HCT116 (cell line): ENCODE data around the gene RNF41. TPM values are rescaled to one million over a fixed set of nuclear protein-coding genes. Genes with fewer than 3 reads are reported as not detected.

Experiments used
- ATAC-seq: fragments of 200-7000 bp; cut with Tn5 transposase; 2 replicates; pipeline ENCODE4 v1.9.1; 2020; ENCODE audit warnings: mild to moderate bottlenecking, moderate library complexity
- BruUV-seq: library from RNA; stranded (reverse); fragments of 400-500 nt; replicated peaks from 2 replicates; lab custom pipeline; 2021; lab: Mats Ljungman, UMichigan
- CTCF ChIA-PET: fragments of 300-600 bp; sonication (Branson Sonifier 250); formaldehyde crosslinking; loops from one replicate; lab custom pipeline; 2021; ENCODE audit warnings: antibody characterized with exemption; lab: Charles Lee
- POLR2A ChIA-PET: fragments of 300-600, 350-600 bp; sonication (Branson Sonifier 250); formaldehyde crosslinking; loops from one replicate; lab custom pipeline; 2021; ENCODE audit warnings: antibody characterized with exemption; lab: Charles Lee
- RAD21 ChIA-PET, 2 experiments: fragments of 300-600 bp; sonication (Branson Sonifier 250); formaldehyde crosslinking; loops; one replicate each; lab custom pipeline; 2023; ENCODE audit warnings: low total read pairs in 2 of 2; ENCODE audit not compliant: uncharacterized antibody in 2 of 2, unreplicated experiment in 2 of 2, low non-redundant PET in 1 of 2; lab: Charles Lee
- DNase-seq: peaks from one replicate; pipeline ENCODE4 v3.0.0-alpha.2; 2010; ENCODE audit warnings: low read depth, low spot score
- H2AFZ ChIP-seq: fragments of 200-600 bp; shearing (Covaris generic), sonication (generic); 2 replicates; pipeline ENCODE4 v1.6.1; 2017; ENCODE audit warnings: low read depth, mixed run types, mixed read lengths, antibody characterized with exemption, low read length; ENCODE audit not compliant: poor library complexity, severe bottlenecking
- H3K27ac ChIP-seq: 2 replicates; pipeline ENCODE4 v1.5.1; 2012; ENCODE audit warnings: low read depth, low read length
- H3K27me3 ChIP-seq: fragments of 200-600 bp; sonication (generic); 2 replicates; pipeline ENCODE4 v1.6.1; 2016; ENCODE audit warnings: mixed run types, low read length, mixed read lengths; ENCODE audit not compliant: insufficient read depth
- H3K36me3 ChIP-seq, 2 experiments: fragments of 200-500 bp in 1 of 2; fragments of 200-600 bp in 1 of 2; sonication (Bioruptor generic) in 1 of 2; sonication (generic) in 1 of 2; 2 replicates each; pipeline versions ENCODE4 v1.5.1 to v1.6.1; 2014 to 2016; ENCODE audit warnings: low read length in 2 of 2, inconsistent platforms in 1 of 2, mixed read lengths in 1 of 2, mixed run types in 1 of 2; ENCODE audit not compliant: insufficient read depth in 2 of 2, control insufficient read depth in 1 of 2
- H3K4me1 ChIP-seq, 2 experiments: fragments of 200-600 bp in 1 of 2; sonication (generic) in 1 of 2; 2 replicates each; pipeline versions ENCODE4 v1.5.1 to v1.6.1; 2012 to 2017; ENCODE audit warnings: low read length in 2 of 2, inconsistent platforms in 1 of 2, mild to moderate bottlenecking in 1 of 2, mixed read lengths in 1 of 2, mixed run types in 1 of 2, moderate library complexity in 1 of 2; ENCODE audit not compliant: insufficient read depth in 2 of 2, control insufficient read depth in 1 of 2
- H3K4me2 ChIP-seq: fragments of 200-600 bp; sonication (generic); 2 replicates; pipeline ENCODE4 v1.6.1; 2017; ENCODE audit warnings: mixed run types, low read length, mixed read lengths
- H3K4me3 ChIP-seq, 2 experiments: fragments of 200-600 bp in 1 of 2; sonication (generic) in 1 of 2; replicated peaks in 1 of 2; 2 replicates each; pipeline ENCODE4 v1.5.1; 2011 to 2016; ENCODE audit warnings: low read length in 2 of 2, control low read depth in 1 of 2, low read depth in 1 of 2, mild to moderate bottlenecking in 1 of 2, mixed read lengths in 1 of 2, mixed run types in 1 of 2
- H3K79me2 ChIP-seq: fragments of 200-600 bp; sonication (generic); 2 replicates; pipeline ENCODE4 v1.6.1; 2017; ENCODE audit warnings: mild to moderate bottlenecking, mixed run types, low read length, moderate library complexity, mixed read lengths; ENCODE audit not compliant: insufficient read depth
- H3K9ac ChIP-seq: fragments of 200-600 bp; sonication (generic); 2 replicates; pipeline ENCODE4 v1.6.1; 2016; ENCODE audit warnings: low read length, mixed read lengths
- H3K9me2 ChIP-seq: fragments of 200-600 bp; sonication (generic), shearing (Covaris generic); 2 replicates; pipeline ENCODE4 v1.6.1; 2017; ENCODE audit warnings: mixed run types, mild to moderate bottlenecking, moderate library complexity; ENCODE audit not compliant: insufficient read depth
- H3K9me3 ChIP-seq, 2 experiments: fragments of 200-500 bp in 1 of 2; fragments of 200-600 bp in 1 of 2; sonication (Bioruptor generic) in 1 of 2; sonication (generic) in 1 of 2; 2 replicates each; pipeline ENCODE4 v1.6.1; 2014 to 2017; ENCODE audit warnings: low read length in 2 of 2, mixed read lengths in 2 of 2, inconsistent platforms in 1 of 2, low read depth in 1 of 2, mild to moderate bottlenecking in 1 of 2, mixed run types in 1 of 2, moderate library complexity in 1 of 2; ENCODE audit not compliant: control insufficient read depth in 1 of 2, insufficient read depth in 1 of 2
- H4K20me1 ChIP-seq: fragments of 200-600 bp; sonication (generic), shearing (Covaris generic); 2 replicates; pipeline ENCODE4 v1.6.1; 2017; ENCODE audit warnings: mixed run types, mild to moderate bottlenecking, moderate library complexity; ENCODE audit not compliant: insufficient read depth
- CEBPB ChIP-seq: IDR thresholded peaks from 2 replicates; pipeline ENCODE4 v1.6.1; 2012; ENCODE audit warnings: low read depth
- EGR1 ChIP-seq: IDR thresholded peaks from 2 replicates; pipeline ENCODE4 v1.6.1; 2012; ENCODE audit warnings: low read depth
- ELF1 ChIP-seq: IDR thresholded peaks from 2 replicates; pipeline ENCODE4 v1.6.1; 2012; ENCODE audit warnings: low read depth, borderline replicate concordance
- EZH2 ChIP-seq: fragments of 200-600 bp; sonication (generic); IDR thresholded peaks from 2 replicates; pipeline ENCODE4 v1.6.1; 2017; ENCODE audit warnings: antibody characterized with exemption, mixed run types
- EZH2phosphoT487 ChIP-seq: fragments of 200-600 bp; IDR thresholded peaks from 2 replicates; pipeline ENCODE4 v1.6.1; 2018; ENCODE audit warnings: antibody characterized with exemption, borderline replicate concordance
- POLR2A ChIP-seq: IDR thresholded peaks from 2 replicates; pipeline ENCODE4 v1.7.0; 2011; ENCODE audit warnings: borderline replicate concordance; ENCODE audit not compliant: insufficient read depth, insufficient read length; ENCODE audit errors: extremely low read depth
- RAD21 ChIP-seq: IDR thresholded peaks from 2 replicates; pipeline ENCODE4 v1.6.1; 2012; ENCODE audit warnings: low read depth, mild to moderate bottlenecking
- REST ChIP-seq: IDR thresholded peaks from 2 replicates; pipeline ENCODE4 v1.6.1; 2012; ENCODE audit warnings: low read depth
- SIN3A ChIP-seq: IDR thresholded peaks from 2 replicates; pipeline ENCODE4 v1.6.1; 2012; ENCODE audit warnings: low read depth
- SP1 ChIP-seq: IDR thresholded peaks from 2 replicates; pipeline ENCODE4 v1.6.1; 2012; ENCODE audit warnings: low read depth
- SRF ChIP-seq: IDR thresholded peaks from 2 replicates; pipeline ENCODE4 v1.6.1; 2012; ENCODE audit warnings: low read depth
- TCF7L2 ChIP-seq: IDR thresholded peaks from 2 replicates; pipeline ENCODE4 v1.7.0; 2011; ENCODE audit warnings: borderline replicate concordance, inconsistent platforms; ENCODE audit not compliant: insufficient read depth, insufficient read length; ENCODE audit errors: extremely low read depth
- YY1 ChIP-seq: IDR thresholded peaks from 2 replicates; pipeline ENCODE4 v1.6.1; 2011; ENCODE audit warnings: low read length, low read depth, moderate library complexity, mild to moderate bottlenecking; ENCODE audit not compliant: insufficient replicate concordance; ENCODE audit errors: extremely low read depth
- ZFX ChIP-seq: fragments of 450-650 bp; IDR thresholded peaks from 2 replicates; pipeline ENCODE4 v1.6.1; 2017
- ZNF274 ChIP-seq: fragments of 200-500 bp; sonication (Bioruptor generic); IDR thresholded peaks from 2 replicates; pipeline ENCODE4 v1.6.1; 2014; ENCODE audit warnings: mild to moderate bottlenecking, low read depth, low read length, inconsistent platforms
- intact Hi-C: fragments of 100-400 bp; cut with micrococcal nuclease; formaldehyde crosslinking; loops from 2 replicates; pipeline ENCODE4 v1.10.0; 2022
- total RNA-seq: library from RNA; stranded (reverse); gene quantifications from one replicate; pipeline ENCODE4 v1.2.1, GENCODE V29; 2021; ENCODE audit not compliant: unreplicated experiment

Gene RNF41
- total RNA-seq, 1 experiment from 2014 or later, result 40.6 TPM

GRCh38 chr12:56202366-56202765 lies 19.4 kb downstream of the RNF41 start:
- H3K9me2 ChIP-seq, result no peaks in the 10 kb centered on the region
- H3K4me2 ChIP-seq, result no peak overlapping the region
- H4K20me1 ChIP-seq, result no peaks in the 10 kb centered on the region
- peaks cover 6 to 7% of the 10 kb centered on the region in 2 experiments; a peak in 3 of 4 replicates for H3K36me3 ChIP-seq
- no peaks in the 10 kb centered on the region for H3K4me1 ChIP-seq
- no peak overlapping the region for H3K4me3 ChIP-seq
- H3K27me3 ChIP-seq, result no peaks in the 10 kb centered on the region
- no peaks in the 10 kb centered on the region for H3K79me2 ChIP-seq
- RAD21 ChIA-PET, result no interaction called here
- POLR2A ChIA-PET, result interaction anchor here (1.8 kb wide), 1 partner anchor 12 kb away, joined by 4 read pairs; no protein-coding TSS in a partner anchor
- H3K9ac ChIP-seq, result no peak overlapping the region
- ATAC-seq (no peak), DNase-seq (no peak)
- no peaks in the 10 kb centered on the region for H3K9me3 ChIP-seq
- BruUV-seq, result no TSS peak
- TF ChIP-seq RAD21, result no peak
- no peak for TF ChIP-seq EZH2
- no peak for TF ChIP-seq EZH2phosphoT487
- no peak for TF ChIP-seq SRF
- TF ChIP-seq CEBPB, result no peak
- TF ChIP-seq ELF1, result no peak
- no peak for TF ChIP-seq EGR1
- no peak for TF ChIP-seq ZFX
- TF ChIP-seq ZNF274, result no peak
- no peak for TF ChIP-seq POLR2A
- no peak for TF ChIP-seq TCF7L2
- TF ChIP-seq SP1, result no peak
- TF ChIP-seq SIN3A, result no peak
- TF ChIP-seq YY1, result no peak
- TF ChIP-seq REST, result no peak
- H3K27ac ChIP-seq, result no peak overlapping the region
- no peak overlapping the region for H2AFZ ChIP-seq
- CTCF ChIA-PET, result no interaction called here
- intact Hi-C loops, result no loop called here
